Glutamatergic neuron (in vitro differentiated cells): ENCODE results near the gene GFER. TPM values are rescaled to one million over a fixed set of nuclear protein-coding genes. Genes with fewer than 3 reads are reported as not detected.

ENCODE experiments used
- DNase-seq: peaks from one replicate; pipeline ENCODE4 v3.0.0; 2022
- H3K27ac Mint-ChIP-seq: one replicate; pipeline ENCODE4 v1.8.0; 2020; ENCODE audit warnings: mild to moderate bottlenecking, mixed read lengths, inconsistent platforms; ENCODE audit not compliant: unreplicated experiment
- H3K27me3 Mint-ChIP-seq: one replicate; pipeline ENCODE4 v1.8.0; 2020; ENCODE audit warnings: mild to moderate bottlenecking, moderate library complexity, mixed read lengths, inconsistent platforms; ENCODE audit not compliant: unreplicated experiment
- H3K36me3 Mint-ChIP-seq: one replicate; pipeline ENCODE4 v1.8.0; 2020; ENCODE audit warnings: mild to moderate bottlenecking, mixed read lengths, inconsistent platforms; ENCODE audit not compliant: unreplicated experiment
- H3K4me1 Mint-ChIP-seq: one replicate; pipeline ENCODE4 v1.8.0; 2020; ENCODE audit warnings: mild to moderate bottlenecking, low read depth, mixed read lengths, inconsistent platforms; ENCODE audit not compliant: unreplicated experiment
- H3K4me3 Mint-ChIP-seq: one replicate; pipeline ENCODE4 v1.8.0; 2020; ENCODE audit warnings: mild to moderate bottlenecking, mixed read lengths, inconsistent platforms; ENCODE audit not compliant: unreplicated experiment
- H3K9me3 Mint-ChIP-seq: one replicate; pipeline ENCODE4 v1.8.0; 2020; ENCODE audit warnings: mild to moderate bottlenecking, moderate library complexity, mixed read lengths, inconsistent platforms; ENCODE audit not compliant: unreplicated experiment
- total RNA-seq: library from RNA; stranded (reverse); fragmentation: NEBNext Ultra II Directional; extraction: Animal tissue kit (Norgen Biotek cat#: 25700); gene quantifications from one replicate; pipeline ENCODE4 v1.2.1, GENCODE V29; 2021; ENCODE audit not compliant: unreplicated experiment
- TF ChIP-seq, protein P1 (sequence below): fragments of 200-600 bp; sonication (generic); IDR thresholded peaks from one replicate; pipeline ENCODE4 v1.5.0; 2021; ENCODE audit not compliant: partially characterized antibody, unreplicated experiment

Gene GFER
- total RNA-seq, 1 donor from 2014 or later, result 26.0 TPM

DNA sequence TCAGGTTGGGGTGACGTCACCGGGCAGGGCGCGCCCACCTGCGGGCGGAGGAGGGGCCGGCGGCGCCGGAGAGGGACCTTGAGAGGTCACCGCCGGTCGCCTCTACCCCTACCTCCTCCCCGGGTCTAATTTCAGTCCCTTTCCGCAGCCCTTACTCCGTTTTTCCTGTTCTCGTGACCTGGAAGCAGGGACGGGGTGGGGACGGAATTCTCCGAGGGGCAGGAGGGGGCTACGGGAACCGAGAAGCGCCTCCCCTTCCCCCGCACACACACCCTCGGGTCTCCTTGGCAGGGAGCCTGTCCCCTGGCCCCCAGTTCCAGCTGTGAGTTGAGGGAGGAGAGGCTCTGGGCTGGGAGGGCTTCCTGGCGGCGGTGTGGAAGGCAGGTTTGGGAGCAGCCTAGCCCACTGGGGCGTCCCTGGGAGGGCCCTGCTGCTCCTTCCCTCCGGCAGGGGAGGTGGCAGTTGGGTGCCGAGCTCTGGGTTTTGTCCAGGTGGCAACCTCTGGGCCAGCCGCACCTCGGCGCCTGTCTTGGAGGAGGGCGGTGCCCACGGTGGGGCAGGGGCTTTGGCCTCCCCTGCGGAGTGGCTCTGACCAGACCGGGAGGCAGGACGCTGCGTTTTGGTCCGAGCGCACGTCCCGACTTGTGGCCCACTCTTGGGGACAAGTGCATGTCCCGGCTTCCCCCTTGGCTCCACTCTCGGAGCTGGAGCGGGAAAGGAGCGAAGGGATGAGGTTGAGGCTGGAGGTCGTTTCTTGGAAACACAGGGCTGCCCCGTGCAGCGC lies 6.5 kb downstream of the GFER start:
- Mint-ChIP-seq H3K9me3 (peaks cover 16% of the 10 kb centered on the region), H3K27me3 (peaks cover 14% of the 10 kb centered on the region), H3K4me1 (peaks cover 5% of the 10 kb centered on the region), H3K36me3 (no peaks in the 10 kb centered on the region), H3K27ac (no peak overlapping the region), H3K4me3 (peak overlapping the region; percentile 76)
- peak; percentile 77 for DNase-seq
- TF ChIP-seq, protein P1, sequence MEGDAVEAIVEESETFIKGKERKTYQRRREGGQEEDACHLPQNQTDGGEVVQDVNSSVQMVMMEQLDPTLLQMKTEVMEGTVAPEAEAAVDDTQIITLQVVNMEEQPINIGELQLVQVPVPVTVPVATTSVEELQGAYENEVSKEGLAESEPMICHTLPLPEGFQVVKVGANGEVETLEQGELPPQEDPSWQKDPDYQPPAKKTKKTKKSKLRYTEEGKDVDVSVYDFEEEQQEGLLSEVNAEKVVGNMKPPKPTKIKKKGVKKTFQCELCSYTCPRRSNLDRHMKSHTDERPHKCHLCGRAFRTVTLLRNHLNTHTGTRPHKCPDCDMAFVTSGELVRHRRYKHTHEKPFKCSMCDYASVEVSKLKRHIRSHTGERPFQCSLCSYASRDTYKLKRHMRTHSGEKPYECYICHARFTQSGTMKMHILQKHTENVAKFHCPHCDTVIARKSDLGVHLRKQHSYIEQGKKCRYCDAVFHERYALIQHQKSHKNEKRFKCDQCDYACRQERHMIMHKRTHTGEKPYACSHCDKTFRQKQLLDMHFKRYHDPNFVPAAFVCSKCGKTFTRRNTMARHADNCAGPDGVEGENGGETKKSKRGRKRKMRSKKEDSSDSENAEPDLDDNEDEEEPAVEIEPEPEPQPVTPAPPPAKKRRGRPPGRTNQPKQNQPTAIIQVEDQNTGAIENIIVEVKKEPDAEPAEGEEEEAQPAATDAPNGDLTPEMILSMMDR, result no peak

DNA sequence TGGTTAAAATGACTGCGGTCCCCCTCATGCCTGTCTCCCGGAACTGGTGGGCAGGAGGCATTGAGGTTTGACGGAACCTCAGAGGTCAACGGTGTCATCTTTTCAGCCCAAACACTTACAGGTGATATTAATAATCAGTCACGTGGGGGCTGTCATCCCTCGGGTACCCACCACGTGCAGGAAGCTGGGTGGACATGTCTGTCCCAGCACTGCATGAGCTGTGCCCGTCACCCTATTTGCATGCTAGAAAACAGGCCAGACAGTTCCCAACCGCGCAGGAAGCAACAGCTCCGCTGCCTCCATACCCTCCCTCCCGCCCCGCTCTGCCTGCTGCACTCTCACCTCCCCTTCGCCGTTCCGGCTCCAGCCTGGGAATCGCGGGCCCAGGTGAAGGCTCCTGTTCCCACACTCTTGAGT lies 7.2 kb downstream of the GFER start:
- Mint-ChIP-seq H3K9me3 (peaks cover 16% of the 10 kb centered on the region), H3K4me1 (peaks cover 5% of the 10 kb centered on the region), H3K27me3 (peaks cover 14% of the 10 kb centered on the region), H3K36me3 (no peaks in the 10 kb centered on the region), H3K27ac (no peak overlapping the region), H3K4me3 (peak overlapping the region; percentile 76)
- TF ChIP-seq, protein P1, result no peak
- DNase-seq, result no peak

DNA sequence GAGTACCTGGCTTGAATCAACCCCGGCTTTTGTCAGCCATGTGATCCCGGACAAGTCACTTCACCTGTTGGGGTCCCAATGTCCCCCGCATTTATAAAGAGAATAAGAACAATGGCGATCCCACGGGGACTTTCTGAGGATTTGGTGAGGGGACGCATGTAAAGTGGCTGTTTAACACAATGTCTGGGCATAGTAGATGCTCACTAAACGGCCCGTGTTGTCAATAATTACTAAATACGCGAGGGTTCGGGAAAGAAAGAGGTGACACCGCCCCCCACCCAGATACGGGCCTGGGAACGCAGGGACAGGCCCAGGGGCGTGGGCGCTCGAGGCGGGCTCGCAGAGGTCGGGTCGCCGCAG lies 7.6 kb downstream of the GFER start:
- Mint-ChIP-seq H3K27ac (peak overlapping the region; percentile 76), H3K36me3 (no peaks in the 10 kb centered on the region), H3K27me3 (peaks cover 14% of the 10 kb centered on the region), H3K4me1 (peaks cover 5% of the 10 kb centered on the region), H3K4me3 (peak overlapping the region; percentile 84), H3K9me3 (peaks cover 16% of the 10 kb centered on the region)
- no peak for DNase-seq
- TF ChIP-seq, protein P1, result no peak

DNA sequence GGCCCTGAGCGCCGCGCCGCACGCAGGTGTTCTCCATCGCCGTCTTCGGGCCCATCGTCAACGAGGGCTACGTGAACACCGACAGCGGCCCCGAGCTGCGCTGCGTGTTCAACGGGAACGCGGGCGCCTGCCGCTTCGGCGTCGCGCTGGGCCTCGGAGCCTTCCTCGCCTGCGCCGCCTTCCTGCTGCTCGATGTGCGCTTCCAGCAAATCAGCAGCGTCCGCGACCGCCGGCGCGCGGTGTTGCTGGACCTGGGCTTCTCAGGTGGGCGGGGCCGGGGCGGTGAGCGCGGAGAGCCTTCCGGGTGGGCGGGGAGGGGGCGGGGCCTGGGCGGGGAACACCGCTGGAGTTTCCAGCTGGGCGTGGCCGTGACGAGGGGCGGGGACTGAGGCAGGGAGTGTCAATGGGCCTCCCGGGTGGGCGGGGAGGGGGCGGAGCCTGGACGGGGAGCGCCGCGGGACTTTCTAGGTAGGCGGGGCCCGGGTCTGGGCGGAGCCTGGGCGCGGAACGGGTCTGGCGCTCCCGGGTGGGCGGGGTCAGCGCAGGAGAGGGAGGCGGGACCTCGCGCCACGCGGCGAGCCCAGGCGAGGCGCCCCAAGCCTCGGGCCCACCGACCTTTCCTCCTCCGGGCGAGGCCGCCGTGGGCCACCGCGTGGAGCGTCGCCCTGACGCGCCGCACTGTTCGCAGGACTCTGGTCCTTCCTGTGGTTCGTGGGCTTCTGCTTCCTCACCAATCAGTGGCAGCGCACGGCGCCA lies 8.1 kb downstream of the GFER start:
- peak; percentile 95 for DNase-seq

More for the DNA sequence above, 8.1 kb downstream of the GFER start:
- H3K36me3 Mint-ChIP-seq, result no peaks in the 10 kb centered on the region
- peaks cover 5% of the 10 kb centered on the region for H3K4me1 Mint-ChIP-seq
- H3K9me3 Mint-ChIP-seq, result peaks cover 16% of the 10 kb centered on the region
- H3K27me3 Mint-ChIP-seq, result peaks cover 14% of the 10 kb centered on the region
- TF ChIP-seq, protein P1, result no peak
- no peak overlapping the region for H3K4me3 Mint-ChIP-seq
- no peak overlapping the region for H3K27ac Mint-ChIP-seq
